Keratinocyte (primary cell): ENCODE data around the gene FGF5. TPM values are rescaled to one million over a fixed set of nuclear protein-coding genes. Genes with fewer than 3 reads are reported as not detected.

ENCODE experiments used
- DNase-seq: peaks from one replicate; pipeline ENCODE4 v3.0.0-alpha.2; 2011; ENCODE audit warnings: low read depth, missing footprints, low spot score
- FAIRE-seq: peaks from 2 replicates; lab custom pipeline; 2011; peaks lifted over from hg19 to GRCh38; lab: Jason Lieb, UNC
- H2AFZ ChIP-seq: 2 replicates; pipeline ENCODE4 v1.6.0; 2012; ENCODE audit warnings: low read length, control low read depth, inconsistent platforms; ENCODE audit not compliant: control insufficient read depth
- H3K27ac ChIP-seq: 2 replicates; pipeline ENCODE4 v1.5.1; 2011; ENCODE audit warnings: low read length; ENCODE audit not compliant: control insufficient read depth, insufficient read depth
- H3K27me3 ChIP-seq: 3 replicates; pipeline ENCODE4 v1.6.0; 2011; ENCODE audit warnings: low read length; ENCODE audit not compliant: control insufficient read depth, insufficient read depth; ENCODE audit errors: extremely low read depth
- H3K36me3 ChIP-seq, 2 experiments: 2 replicates in 1 of 2; 3 replicates in 1 of 2; pipeline ENCODE4 v1.5.1; 2011; ENCODE audit warnings: low read length in 2 of 2, mild to moderate bottlenecking in 1 of 2; ENCODE audit not compliant: control insufficient read depth in 2 of 2, insufficient read depth in 2 of 2; ENCODE audit errors: extremely low read depth in 1 of 2
- H3K4me1 ChIP-seq: 3 replicates; pipeline ENCODE4 v1.5.1; 2011; ENCODE audit warnings: low read length; ENCODE audit not compliant: control insufficient read depth, insufficient read depth; ENCODE audit errors: extremely low read depth
- H3K4me2 ChIP-seq: 3 replicates; pipeline ENCODE4 v1.6.0; 2011; ENCODE audit warnings: low read depth, low read length; ENCODE audit not compliant: control insufficient read depth, insufficient read depth; ENCODE audit errors: extremely low read depth
- H3K4me3 ChIP-seq, 3 experiments: fragments of 200-600 bp in 1 of 3; sonication (generic) in 1 of 3; 2 replicates in 2 of 3; 3 replicates in 1 of 3; pipeline ENCODE4 v1.5.1; 2011 to 2016; ENCODE audit warnings: low read length in 3 of 3, mild to moderate bottlenecking in 3 of 3, control low read depth in 2 of 3, inconsistent platforms in 1 of 3, low read depth in 1 of 3, mixed read lengths in 1 of 3, mixed run types in 1 of 3, moderate library complexity in 1 of 3; ENCODE audit not compliant: control insufficient read depth in 2 of 3, insufficient read depth in 2 of 3; ENCODE audit errors: extremely low read depth in 1 of 3
- H3K79me2 ChIP-seq: 2 replicates; pipeline ENCODE4 v1.6.0; 2012; ENCODE audit warnings: low read length; ENCODE audit not compliant: control insufficient read depth, insufficient read depth
- H3K9ac ChIP-seq: 3 replicates; pipeline ENCODE4 v1.6.0; 2011; ENCODE audit warnings: low read length; ENCODE audit not compliant: control insufficient read depth, insufficient read depth; ENCODE audit errors: extremely low read depth
- H3K9me1 ChIP-seq: 3 replicates; pipeline ENCODE4 v1.6.0; 2011; ENCODE audit warnings: low read length; ENCODE audit not compliant: control insufficient read depth, insufficient read depth; ENCODE audit errors: extremely low read depth
- H3K9me3 ChIP-seq: 2 replicates; pipeline ENCODE4 v1.5.1; 2012; ENCODE audit warnings: low read depth, low read length; ENCODE audit not compliant: control insufficient read depth
- H4K20me1 ChIP-seq: 3 replicates; pipeline ENCODE4 v1.6.0; 2011; ENCODE audit warnings: low read length; ENCODE audit not compliant: control insufficient read depth, insufficient read depth; ENCODE audit errors: extremely low read depth
- EZH2 ChIP-seq: IDR thresholded peaks from one replicate; pipeline ENCODE4 v1.6.1; 2012; ENCODE audit warnings: inconsistent platforms, mild to moderate bottlenecking, low read length, moderate library complexity
- dilution Hi-C: fragments of 300-500 bp; cut with MboI; formaldehyde crosslinking; loops from one replicate; pipeline ENCODE4 v1.7.0; 2020; ENCODE audit warnings: low sequenced_read_pairs; ENCODE audit not compliant: extremely low pct_ligation_motif_present
- polyA plus RNA-seq, 5 experiments: library from polyadenylated mRNA; depleted of rRNA in 3 of 5; stranded (reverse) in 3 of 5; stranded (forward) in 1 of 5; unstranded in 1 of 5; fragments of >200 nt; gene quantifications; 1 replicate in 1 of 5; 2 replicates in 3 of 5; 3 replicates in 1 of 5; pipeline versions ENCODE4 v1.2.1 to v1.2.3, GENCODE V29; 2011 to 2012; ENCODE audit warnings: missing spikeins in 2 of 5, low read depth in 1 of 5, low replicate concordance in 1 of 5
- TF ChIP-seq, protein P1 (sequence below), 3 experiments: IDR thresholded peaks in 1 of 3; conservative IDR thresholded peaks in 1 of 3; optimal IDR thresholded peaks in 1 of 3; 2 replicates in 2 of 3; 3 replicates in 1 of 3; pipeline versions ENCODE3 to v1.5.1; 2011; ENCODE audit warnings: low read length in 3 of 3, mild to moderate bottlenecking in 3 of 3, moderate library complexity in 2 of 3, control low read depth in 1 of 3, inconsistent platforms in 1 of 3; ENCODE audit not compliant: insufficient read depth in 2 of 3; ENCODE audit errors: extremely low read depth in 1 of 3

FGF5 gene
- polyA plus RNA-seq, 1 donor (not counting 4 experiments of a cell fraction or from before 2014, with no cell fraction given): 3.9 TPM

DNA sequence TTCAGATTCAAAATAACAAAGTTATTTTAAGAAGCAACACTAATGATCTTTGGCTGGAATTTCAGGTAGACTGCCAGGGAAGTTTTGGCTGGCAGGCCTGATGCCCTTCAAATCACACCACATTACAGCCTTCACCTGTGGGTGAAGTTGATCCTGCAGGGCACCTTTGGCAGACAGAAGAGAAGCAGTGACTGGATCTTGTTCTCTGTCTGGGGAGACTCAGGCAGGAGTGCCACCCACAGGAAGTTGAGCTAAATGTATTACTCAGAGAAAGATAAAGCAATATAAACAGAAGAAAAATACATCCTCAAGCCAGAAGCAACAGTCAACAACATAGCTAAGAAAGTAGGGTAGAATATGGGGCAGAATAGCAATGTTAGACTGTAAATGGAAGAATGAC is 56.3 kb downstream of the FGF5 start:
- no peak overlapping the region for H2AFZ ChIP-seq

DNA sequence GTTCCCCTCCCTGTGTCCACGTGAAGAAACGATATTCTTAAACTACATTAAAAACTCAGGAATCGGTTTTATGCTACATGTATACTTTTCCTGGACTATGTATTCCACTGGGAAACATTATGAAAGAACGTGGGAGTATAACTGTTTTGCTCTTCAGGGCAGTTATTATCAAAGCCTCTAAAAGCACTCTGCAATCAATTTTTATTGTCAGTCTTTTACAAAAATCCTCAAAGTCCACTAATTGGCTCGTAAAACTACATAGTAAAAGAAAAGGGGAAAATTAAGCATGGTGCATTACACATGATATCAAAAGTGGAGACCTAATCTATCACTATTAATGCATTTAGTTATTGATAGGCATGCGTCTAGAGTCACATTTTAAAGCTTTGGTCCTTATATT is 57.7 kb downstream of the FGF5 start:
- dilution Hi-C loops: no loop called here
- Histone ChIP-seq H4K20me1 (no peaks in the 10 kb centered on the region), H2AFZ (no peak overlapping the region), H3K9me1 (no peaks in the 10 kb centered on the region), H3K36me3 (no peaks in the 10 kb centered on the region), H3K27ac (no peak overlapping the region), H3K9ac (no peak overlapping the region), H3K4me2 (no peak overlapping the region), H3K4me3 (no peak overlapping the region), H3K27me3 (no peaks in the 10 kb centered on the region), H3K9me3 (no peaks in the 10 kb centered on the region), H3K79me2 (no peaks in the 10 kb centered on the region), H3K4me1 (peaks cover 4% of the 10 kb centered on the region)
- TF ChIP-seq EZH2: no peak
- TF ChIP-seq, protein P1, sequence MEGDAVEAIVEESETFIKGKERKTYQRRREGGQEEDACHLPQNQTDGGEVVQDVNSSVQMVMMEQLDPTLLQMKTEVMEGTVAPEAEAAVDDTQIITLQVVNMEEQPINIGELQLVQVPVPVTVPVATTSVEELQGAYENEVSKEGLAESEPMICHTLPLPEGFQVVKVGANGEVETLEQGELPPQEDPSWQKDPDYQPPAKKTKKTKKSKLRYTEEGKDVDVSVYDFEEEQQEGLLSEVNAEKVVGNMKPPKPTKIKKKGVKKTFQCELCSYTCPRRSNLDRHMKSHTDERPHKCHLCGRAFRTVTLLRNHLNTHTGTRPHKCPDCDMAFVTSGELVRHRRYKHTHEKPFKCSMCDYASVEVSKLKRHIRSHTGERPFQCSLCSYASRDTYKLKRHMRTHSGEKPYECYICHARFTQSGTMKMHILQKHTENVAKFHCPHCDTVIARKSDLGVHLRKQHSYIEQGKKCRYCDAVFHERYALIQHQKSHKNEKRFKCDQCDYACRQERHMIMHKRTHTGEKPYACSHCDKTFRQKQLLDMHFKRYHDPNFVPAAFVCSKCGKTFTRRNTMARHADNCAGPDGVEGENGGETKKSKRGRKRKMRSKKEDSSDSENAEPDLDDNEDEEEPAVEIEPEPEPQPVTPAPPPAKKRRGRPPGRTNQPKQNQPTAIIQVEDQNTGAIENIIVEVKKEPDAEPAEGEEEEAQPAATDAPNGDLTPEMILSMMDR (optimal IDR thresholded peaks at IDR 0.05 in 1 of 3, IDR thresholded peaks at IDR 0.05 in 1 of 3, conservative IDR thresholded peaks at IDR 0.05 in 1 of 3; ENCODE audit: extremely low read depth in 1 of 3, insufficient read depth in 2 of 3, low read length in 3 of 3): no peak
- no peak for DNase-seq
- FAIRE-seq: no peak

More for the DNA sequence above, 56.3 kb downstream of the FGF5 start:
- H3K4me2 ChIP-seq: no peak overlapping the region
- H3K79me2 ChIP-seq: no peaks in the 10 kb centered on the region
- H3K27me3 ChIP-seq: no peaks in the 10 kb centered on the region
- H4K20me1 ChIP-seq: no peaks in the 10 kb centered on the region
- H3K27ac ChIP-seq: no peak overlapping the region
- DNase-seq (no peak), FAIRE-seq (peak; percentile 89)
- dilution Hi-C loops: no loop called here
- TF ChIP-seq EZH2: no peak
- TF ChIP-seq, protein P1 (optimal IDR thresholded peaks at IDR 0.05 in 1 of 3, IDR thresholded peaks at IDR 0.05 in 1 of 3, conservative IDR thresholded peaks at IDR 0.05 in 1 of 3; ENCODE audit: extremely low read depth in 1 of 3, insufficient read depth in 2 of 3, low read length in 3 of 3): peak; percentile 50 to 66 (median 57)
- H3K9me3 ChIP-seq: no peaks in the 10 kb centered on the region
- no peaks in the 10 kb centered on the region for H3K36me3 ChIP-seq
- no peak overlapping the region for H3K9ac ChIP-seq
- H3K4me3 ChIP-seq: no peak overlapping the region
- H3K4me1 ChIP-seq: peaks cover 4% of the 10 kb centered on the region
- no peaks in the 10 kb centered on the region for H3K9me1 ChIP-seq
